Esophagus mucosa (tissue), 1 donor: ENCODE measurements around the gene PGF. TPM values are rescaled to one million over a fixed set of nuclear protein-coding genes. Genes with fewer than 3 reads are reported as not detected.

Experiments used
- ATAC-seq: fragments of 200-7000 bp; cut with Tn5 transposase; one replicate; pipeline ENCODE4 v1.9.1; 2020
- total RNA-seq: library from RNA; stranded (reverse); gene quantifications from one replicate; pipeline ENCODE4 v1.2.4, GENCODE V29; 2023
- donor health status: DM: yes; HTN: yes; CAD: no.

Gene PGF
- total RNA-seq, 1 donor from 2014 or later = 4.1 TPM

GRCh38 chr14:74896400-74896799 lies 59.0 kb downstream of the PGF start:
- no peak for ATAC-seq

GRCh38 chr14:74893614-74894091 lies 61.7 kb downstream of the PGF start:
- no peak for ATAC-seq

- no peak for ATAC-seq
Measured at GRCh38 chr14:74892745-74893144, 62.7 kb downstream of the PGF start.

- peak; percentile 54 for ATAC-seq
Measured at GRCh38 chr14:74891870-74892269, 63.5 kb downstream of the PGF start.

Other genes starting within 250 kb of the PGF start
- gene AREL1, start 242.5 kb downstream of the PGF start, total RNA-seq = 24.1 TPM
- gene FCF1, start 242.5 kb downstream of the PGF start, total RNA-seq = 38.8 TPM
- gene YLPM1, start 192.3 kb downstream of the PGF start, total RNA-seq = 30.6 TPM
- gene PROX2, start 79.5 kb downstream of the PGF start, total RNA-seq = not detected
- gene DLST, start 73.7 kb downstream of the PGF start, total RNA-seq = 75.7 TPM
- 1.7 TPM for gene RPS6KL1, start 32.3 kb downstream of the PGF start, total RNA-seq
- 38.7 TPM for gene EIF2B2, start 47.3 kb upstream of the PGF start, total RNA-seq
- 10.6 TPM for gene MLH3, start 95.9 kb upstream of the PGF start, total RNA-seq
- gene ACYP1, start 108.4 kb upstream of the PGF start, total RNA-seq = 8.3 TPM
- 1.1 TPM for gene ZC2HC1C, start 114.0 kb upstream of the PGF start, total RNA-seq
- gene NEK9, start 171.5 kb upstream of the PGF start, total RNA-seq = 31.2 TPM
- 293 TPM for gene TMED10, start 221.0 kb upstream of the PGF start, total RNA-seq